ENCODE data around the gene CFAP126.
"Not testable (repeated sequence)": the region's sequence is repeated elsewhere in the genome, so short reads cannot be mapped to it uniquely, and the experiment has no call there.

CFAP126 gene, protein sequence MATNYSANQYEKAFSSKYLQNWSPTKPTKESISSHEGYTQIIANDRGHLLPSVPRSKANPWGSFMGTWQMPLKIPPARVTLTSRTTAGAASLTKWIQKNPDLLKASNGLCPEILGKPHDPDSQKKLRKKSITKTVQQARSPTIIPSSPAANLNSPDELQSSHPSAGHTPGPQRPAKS

DNA sequence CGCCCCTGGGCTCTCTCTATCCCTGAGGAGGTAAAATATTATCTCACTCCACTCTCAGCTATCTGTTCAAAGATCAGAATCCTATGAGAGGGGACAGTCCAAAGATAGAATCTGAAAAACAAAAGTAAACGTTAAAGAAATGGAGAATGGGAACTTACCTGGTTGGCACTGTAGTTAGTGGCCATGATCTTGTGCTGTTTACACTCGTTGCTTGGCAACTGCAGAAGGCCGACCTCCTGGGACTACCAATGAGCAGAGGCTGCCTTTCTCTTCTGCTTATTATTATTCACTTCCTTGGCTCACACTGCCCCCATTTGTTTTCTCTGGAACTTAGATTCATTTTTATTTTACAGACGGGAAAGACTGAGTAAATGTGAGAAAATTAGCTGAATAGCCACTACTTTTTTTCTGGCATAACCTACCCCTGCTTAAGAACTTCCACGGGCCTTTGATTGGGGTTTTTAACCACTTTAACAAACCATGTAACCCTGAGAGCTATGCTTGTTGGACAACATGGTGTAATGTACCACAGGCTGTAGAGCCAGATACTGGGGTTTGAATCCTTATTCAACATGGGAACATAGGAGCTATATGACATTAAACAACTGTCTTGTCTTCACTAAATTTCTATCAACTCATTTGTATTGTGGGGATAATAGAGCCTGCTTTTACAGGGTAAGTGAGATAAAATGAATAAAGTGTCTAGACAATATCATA, at the start of gene CFAP126:
TSS of gene CFAP126 (minus strand) at position 193 of the 717 bp plus-strand sequence. CDS start at position 185, 8 bp downstream.
- peak; percentile 38 for DNase-seq

DNA sequence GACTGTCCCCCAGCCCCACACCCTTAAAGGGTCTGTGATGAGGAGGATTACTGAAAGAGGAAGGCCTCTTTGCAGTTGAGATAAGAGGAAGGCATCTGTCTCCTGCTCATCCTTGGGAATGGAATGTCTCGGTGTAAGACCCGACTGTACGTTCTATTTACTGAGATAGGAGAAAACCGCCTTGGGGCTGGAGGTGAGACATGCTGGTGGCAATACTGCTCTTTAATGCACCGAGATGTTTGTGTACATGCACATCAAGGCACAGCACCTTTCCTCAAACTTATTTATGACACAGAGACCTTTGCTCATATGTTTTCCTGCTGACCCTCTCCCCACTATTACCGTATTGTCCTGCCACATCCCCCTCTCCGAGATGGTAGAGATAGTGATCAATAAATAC, 45.4 kb upstream of the CFAP126 start:
- DNase-seq = not testable (repeated sequence)

DNA sequence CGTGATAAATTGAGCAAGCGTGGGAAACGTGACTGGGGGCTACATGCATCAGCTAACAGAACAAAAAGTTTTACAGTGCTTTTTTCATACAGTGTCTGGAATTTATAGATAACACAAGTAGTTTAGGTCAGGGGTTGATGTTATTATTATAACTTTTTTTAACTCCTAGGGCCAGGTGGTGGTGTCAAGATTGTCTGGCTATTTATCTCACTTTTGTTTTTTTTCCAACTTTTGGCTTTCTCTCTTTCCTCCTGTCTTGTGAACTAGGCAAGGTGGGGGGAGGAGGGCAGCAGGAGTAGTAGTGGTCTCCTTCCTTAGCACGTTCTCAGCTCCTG, 42.9 kb upstream of the CFAP126 start:
- DNase-seq = not testable (repeated sequence)

DNA sequence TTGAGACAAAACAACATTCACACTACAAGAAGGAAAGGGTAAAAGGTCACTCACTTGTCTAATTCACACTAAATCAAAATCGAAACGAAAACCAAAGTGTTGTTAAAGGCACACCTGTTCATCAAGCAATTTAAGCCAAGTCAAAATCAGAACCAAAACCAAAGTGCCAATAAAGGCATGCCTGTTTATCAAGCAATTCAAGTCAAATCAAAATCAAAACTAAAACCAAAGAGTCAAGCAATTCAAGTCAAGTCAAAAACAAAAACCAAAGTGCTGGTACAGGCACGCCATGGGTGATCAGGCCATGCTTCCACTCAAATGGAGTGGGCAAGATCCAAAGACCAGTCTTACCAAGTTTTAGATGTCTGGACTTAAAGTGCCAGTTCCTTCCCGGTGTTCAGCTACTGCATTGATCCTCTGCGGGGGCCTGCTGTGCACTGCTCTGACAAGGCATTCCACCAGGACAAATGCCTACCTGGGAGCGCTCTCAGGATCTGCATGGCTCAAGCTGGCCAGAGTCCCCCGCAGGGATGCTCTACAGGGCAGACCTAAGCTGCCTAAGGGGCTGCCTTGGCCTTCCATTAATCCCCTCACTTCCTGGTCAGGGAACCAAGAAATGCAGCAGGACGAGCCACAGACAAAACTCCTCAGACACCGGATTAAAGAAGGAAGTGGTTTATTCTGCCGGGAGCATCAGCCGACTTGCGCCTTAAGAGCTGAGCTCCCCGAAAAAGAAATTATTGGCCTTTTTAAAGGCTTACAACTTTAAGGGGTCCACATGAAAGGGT, 42.4 kb upstream of the CFAP126 start:
- not testable (repeated sequence) for DNase-seq

DNA sequence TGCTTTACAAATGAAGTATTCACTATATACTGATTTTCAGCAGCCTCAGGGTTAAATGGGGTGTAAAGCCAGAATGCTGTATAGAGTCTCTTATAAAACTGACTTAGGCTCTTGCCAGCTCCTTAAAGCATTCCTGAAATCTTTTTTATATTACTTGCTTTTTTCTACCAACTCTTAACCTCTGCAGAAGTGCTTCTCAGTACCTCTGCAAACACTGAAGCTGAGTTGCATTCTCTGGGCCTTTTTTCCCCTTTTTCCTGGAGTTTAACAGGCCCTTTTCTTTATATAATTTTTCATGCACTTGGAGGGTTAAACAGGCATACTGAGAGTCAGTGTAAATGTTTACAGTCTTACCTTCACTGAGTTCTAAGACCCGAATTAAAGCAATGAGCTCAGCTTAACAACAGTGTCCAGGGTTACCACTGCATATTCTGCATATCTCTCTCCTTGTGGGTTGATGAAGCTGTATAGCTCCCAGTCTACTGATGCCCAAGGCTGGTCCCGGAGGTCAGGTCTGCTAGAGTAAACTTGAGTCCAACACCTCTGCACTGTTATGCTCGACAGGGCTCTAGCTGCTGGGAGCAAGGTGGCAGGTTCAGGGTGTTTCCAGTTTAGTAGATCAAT, 40.9 kb upstream of the CFAP126 start:
- DNase-seq = no peak

DNA sequence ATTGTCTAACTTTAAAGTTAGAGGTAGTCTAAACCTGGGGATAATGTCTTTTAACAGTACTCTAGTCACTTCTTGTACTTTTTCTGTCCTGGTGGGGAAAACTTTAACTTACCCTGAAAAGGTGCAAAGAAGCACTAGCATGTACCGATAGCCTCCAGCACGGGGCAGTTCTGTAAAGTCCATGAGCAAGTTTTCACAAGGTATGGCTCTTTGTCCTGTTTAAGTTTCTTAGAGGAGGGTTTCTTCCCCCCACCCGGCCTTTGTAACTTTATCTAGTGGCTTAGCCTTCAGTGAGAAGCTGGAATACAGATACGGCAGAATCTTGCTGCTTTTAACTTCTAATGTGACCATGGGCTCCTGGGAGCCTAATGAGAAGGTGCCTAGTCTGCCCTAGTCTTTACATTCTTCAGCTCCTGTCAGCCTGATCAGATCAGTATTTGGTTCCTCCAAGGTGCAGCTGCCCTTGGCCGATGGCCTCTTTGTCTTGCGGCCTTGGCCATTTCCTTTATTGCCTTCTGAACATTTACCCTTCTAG, 39.8 kb upstream of the CFAP126 start:
- no peak for DNase-seq

DNA sequence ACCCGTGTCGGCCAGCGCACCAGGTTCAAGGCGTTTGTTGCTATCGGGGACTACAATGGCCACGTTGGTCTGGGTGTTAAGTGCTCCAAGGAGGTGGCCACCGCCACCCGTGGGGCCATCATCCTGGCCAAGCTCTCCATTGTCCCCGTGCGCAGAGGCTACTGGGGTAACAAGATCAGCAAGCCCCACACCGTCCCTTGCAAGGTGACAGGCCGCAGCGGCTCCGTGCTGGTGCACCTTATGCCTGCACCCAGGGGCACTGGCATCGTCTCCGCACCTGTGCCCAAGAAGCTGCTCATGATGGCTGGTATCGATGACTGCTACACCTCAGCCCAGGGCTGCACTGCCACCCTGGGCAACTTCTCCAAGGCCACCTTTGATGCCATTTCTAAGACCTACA, 38.9 kb upstream of the CFAP126 start:
- DNase-seq = not testable (repeated sequence)

DNA sequence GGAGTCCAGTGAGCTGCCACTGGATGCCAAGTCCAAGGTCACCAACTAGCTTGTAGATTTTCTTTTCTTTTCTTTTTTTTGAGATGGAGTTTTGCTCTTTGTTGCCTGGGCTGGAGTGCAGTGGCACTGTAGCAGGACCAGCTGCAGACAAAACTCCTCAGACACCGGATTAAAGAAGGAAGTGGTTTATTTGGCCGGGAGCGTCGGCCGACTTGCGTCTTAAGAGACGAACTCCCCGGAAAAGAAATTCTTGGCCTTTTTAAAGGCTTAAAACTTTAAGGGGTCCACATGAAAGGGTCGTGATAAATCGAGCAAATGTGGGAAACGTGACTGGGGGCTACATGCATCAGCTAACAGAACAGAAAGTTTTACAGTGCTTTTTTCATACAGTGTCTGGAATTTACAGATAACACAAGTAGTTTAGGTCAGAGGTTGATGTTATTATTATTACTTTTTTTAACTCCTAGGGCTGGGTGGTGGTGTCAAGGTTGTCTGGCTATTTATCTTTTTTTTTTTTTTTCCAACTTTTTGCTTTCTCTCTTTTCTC, 36.4 kb upstream of the CFAP126 start:
- no peak for DNase-seq

DNA sequence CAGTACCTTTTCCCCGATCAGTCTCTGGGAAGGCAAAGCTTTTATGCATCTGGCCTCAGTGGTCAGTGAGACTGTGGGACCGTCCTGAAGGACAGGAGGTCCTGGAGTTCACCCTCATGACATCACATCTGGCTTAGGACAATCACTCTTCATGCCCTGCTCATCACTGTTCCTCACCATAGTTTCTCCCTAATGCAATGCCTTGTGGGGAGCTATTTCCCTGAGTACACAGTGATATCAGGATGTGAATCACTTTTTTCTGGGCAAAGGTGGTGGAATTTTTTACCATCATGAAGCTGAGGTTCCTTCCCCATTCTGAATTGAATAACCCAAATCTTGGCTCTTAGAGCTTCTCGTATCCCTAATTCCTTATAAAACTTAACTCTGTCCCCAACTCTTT, 34.8 kb upstream of the CFAP126 start:
- DNase-seq = no peak

DNA sequence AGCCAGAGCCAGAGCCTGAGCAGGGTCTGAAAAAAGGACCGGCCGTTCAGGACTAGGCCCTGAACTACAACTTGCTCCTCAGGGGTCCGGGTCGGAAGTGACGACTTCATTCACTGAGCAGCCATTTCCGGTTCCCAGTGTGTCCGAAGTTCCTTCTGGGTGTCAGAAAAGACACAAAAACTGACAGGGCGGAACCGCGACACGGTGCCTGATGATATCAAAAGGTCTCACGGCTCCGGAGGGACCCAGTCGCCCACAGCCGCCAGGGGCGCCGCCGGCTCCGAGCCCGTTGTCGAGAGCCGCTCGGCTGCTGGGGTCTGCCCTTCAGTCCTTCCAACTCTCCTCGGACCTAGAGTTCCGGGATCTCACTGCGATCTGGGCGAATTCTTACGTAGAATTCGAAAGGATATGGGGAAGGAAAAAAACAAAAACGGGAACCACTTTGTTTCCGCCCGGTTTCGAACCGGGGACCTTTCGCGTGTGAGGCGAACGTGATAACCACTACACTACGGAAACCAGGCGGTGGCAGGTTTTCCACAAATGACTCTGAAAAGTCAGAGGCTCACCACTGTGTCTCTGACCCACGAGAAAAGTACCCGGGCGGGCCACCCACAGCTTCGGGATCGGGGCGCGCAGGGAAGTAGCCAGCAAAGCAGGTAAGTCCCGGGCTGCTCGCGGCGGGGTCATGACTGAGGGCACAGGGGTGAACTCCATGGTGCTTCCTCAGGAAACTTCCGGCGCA, 31.8 kb upstream of the CFAP126 start:
- DNase-seq = peak; percentile 97

DNA sequence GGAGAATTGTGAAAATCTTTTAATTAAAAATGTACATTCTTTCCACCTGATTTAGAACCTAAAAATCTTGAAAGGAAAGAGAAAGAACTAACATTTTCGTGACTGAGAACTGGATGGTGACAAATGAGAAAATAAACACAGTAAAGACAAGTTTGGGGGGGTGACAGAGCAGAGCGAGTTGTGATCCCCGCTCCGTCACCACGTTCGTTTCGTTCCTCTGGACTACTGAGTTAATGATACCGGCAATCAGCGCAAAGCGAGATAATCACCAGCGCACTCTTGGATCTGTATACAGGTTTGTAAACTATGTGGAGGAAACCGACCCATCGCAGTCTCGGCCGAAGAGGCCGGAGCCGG, 31.2 kb upstream of the CFAP126 start:
- no peak for DNase-seq

DNA sequence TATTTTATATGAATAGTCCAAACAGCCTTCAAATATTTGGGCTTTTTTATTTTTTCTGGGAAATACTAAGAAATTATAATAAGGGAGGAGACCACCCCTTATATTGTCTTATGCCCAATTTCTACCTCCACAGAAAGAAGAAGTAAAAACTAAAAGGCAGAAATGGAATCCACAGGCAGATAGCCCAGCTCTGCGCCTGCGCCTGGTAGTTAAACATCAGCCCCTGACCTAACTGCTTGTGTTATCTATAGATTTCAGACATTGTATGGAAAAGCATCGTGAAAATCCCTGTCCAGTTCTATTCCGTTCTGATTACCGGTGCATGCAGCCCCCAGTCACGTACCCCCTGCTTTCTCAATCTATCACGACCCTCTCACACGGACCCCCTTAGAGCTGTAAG, 29.4 kb upstream of the CFAP126 start:
- DNase-seq = not testable (repeated sequence)

DNA sequence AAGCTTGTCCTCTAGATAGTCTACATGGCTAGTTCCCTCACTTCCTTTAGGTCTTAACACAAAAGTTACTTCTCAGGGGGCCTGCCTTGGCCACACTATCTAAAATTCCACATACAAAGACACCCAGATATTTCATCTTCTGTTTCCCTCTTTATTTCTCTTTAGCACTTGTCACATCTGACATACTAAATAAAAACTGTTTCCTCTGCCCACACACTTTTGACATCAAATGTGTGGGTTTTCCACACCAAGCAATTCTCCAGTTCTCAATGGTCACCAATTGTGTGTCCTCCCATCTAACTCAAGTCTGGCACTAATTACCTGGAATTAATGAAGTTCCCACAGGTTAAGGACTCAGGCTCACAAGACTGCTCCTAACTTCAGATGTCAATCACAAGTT, 25.5 kb upstream of the CFAP126 start:
- no peak for DNase-seq

DNA sequence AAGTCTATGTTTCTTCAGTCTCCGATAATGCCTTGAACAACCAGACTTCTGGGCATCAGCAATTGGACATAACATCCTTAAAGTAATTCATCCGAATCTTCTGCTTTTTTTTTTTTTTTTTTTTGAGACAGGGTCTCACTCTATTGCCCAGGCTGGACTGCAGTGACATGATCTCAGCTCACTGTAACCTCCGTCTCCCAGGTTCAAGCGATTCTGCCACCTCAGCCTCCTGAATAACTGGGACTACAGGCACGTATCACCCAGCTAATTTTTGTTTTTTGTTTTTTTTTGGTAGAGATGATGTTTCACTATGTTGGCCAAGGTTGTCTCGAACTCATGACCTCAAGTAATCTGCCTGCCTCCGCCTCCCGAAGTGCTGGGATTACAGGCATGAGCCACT, 23.9 kb upstream of the CFAP126 start:
- DNase-seq = no peak

DNA sequence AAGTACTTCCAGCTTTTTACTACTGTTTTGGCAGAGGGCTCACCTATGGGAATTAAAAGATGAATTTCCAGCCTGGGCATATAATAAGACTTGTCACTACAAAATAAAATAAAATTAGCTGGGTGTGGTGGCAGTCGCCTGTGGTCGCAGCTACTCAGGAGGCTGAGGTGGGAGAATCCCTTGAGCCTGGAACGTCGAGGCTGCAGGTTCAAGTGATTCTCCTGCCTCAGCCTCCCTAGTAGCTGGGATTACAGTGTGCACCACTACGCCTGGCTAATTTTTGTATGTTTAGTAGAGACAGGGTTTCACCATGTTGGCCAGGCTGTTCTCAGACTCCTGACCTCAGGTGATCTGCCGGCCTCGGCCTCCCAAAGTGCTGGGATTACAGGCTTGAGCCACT, 23.5 kb upstream of the CFAP126 start:
- not testable (repeated sequence) for DNase-seq

DNA sequence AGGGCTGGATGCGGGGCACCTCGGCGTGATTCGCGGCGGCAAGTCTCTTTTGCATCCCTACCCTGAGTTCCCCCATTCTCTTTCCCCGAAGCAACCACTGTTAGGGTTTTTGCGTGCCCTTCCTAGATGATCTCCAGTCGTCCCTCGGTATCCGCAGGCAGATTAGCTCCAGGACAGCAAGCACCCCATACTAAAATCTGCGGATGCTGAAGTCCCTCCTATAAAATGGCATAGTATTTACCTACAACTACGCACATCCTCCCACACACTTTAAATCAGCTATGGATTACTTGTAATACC, 22.8 kb upstream of the CFAP126 start:
- DNase-seq = no peak

DNA sequence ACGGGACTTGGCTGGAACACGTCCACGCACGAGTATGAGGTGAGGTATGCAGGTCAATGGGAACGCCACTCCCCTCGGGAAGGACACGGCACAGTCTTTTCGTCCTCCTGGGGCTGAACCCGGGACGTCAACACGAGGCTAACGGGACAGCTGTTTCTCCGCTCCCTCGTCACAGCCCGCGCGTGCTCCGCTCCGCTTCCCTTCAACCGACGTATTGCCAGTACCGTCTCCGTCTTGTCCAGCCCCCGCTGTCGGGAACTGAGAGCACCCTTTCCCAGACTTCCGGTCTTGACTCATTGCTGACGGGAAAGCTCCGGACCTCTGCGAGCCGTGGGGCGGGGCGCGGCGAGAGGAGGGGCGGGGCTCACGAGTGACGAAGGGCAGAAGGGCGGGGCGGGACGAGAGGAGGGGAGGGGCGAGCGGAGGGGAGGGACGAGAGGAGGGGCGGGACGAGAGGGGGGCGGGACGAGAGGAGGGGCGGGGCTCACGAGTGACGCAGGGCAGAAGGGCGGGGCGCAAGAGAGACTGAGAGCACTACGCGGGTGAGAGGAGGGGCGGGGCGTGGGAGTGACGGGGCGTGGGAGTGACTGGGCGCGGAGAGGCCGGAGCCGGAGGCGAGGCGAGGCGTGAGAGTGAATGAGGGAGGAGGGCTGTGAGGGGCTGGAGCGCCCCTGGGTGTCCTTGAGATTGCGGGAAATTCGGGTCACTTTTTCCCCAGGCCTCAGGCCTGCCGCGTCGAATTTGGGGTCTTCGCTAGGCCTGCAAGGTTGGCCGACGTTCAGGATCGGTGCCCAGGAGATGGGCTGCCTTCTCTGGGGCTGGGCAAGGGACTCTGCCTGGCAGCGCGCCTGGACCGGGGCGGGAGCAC, 22.2 kb upstream of the CFAP126 start:
- peak; percentile 92 for DNase-seq

DNA sequence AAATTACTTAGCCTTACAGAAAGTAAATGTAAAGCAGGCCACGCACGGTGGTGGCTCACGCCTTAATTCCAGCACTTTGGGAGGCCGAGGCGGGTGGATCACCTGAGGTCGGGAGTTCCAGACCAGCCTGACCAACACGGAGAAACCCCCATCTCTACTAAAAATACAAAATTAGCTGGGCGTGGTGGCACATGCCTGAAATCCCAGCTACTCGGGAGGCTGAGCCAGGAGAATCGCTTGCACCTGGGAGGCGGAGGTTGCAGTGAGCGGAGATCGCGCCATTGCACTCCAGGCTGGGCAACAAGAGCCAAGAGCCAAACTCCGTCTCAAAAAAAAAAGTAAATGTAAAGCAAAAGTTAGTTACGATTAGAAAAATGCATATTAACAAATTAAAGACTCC, 21.5 kb upstream of the CFAP126 start:
- not testable (repeated sequence) for DNase-seq

DNA sequence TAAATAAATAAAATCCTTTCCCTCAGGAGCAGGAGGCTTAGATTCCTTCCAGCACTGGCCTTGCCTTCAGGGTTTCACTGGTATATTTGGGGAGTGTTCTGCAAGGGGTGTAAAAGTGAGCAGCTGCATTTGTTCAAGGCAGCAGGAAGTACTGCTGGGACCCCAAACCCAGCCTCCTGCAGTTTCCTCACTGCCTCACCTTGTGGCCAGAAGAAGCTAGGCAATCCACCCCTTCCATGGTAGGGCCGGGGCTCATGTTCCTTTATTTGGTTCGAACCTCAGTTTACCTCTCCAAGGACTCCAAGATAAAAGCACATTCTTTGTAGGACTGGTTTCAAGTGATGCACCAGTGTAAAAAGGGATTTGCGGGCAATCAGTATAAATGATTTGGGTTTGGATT, 21.0 kb upstream of the CFAP126 start:
- no peak for DNase-seq

DNA sequence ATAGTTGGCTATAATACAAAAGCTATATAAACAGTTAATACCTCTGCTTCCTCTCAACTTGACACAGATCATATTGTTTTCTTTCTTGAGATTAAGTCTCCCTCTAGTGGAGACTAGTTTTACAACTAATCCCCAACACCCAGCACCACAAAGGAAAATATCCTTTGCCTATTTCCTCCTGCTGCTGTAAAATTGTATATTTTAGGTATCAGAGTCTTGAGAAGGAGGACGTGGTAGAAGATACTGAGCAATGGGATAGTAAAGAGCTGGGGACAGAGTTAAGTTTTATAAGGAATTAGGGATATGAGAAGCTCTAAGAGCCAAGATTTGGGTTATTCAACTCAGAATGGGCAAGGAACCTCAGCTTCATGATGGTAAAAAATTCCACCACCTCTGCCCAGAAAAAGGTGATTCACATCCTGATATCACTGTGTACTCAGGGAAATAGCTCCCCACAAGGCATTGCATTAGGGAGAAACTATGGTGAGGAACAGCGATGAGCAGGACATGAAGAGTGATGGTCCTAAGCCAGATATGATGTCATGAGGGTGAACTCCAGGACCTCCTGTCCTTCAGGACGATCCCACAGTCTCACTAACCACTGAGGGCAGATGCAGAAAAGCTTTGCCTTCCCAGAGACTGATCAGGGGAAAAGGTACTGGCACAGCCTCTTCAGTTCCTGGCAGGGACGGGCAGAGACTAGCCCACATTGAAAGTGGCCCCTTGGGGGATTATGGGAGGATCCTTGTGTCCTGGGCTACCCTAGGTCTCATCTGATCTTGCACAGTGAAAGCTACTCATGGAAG, 14.7 kb upstream of the CFAP126 start:
- peak; percentile 42 for DNase-seq

DNA sequence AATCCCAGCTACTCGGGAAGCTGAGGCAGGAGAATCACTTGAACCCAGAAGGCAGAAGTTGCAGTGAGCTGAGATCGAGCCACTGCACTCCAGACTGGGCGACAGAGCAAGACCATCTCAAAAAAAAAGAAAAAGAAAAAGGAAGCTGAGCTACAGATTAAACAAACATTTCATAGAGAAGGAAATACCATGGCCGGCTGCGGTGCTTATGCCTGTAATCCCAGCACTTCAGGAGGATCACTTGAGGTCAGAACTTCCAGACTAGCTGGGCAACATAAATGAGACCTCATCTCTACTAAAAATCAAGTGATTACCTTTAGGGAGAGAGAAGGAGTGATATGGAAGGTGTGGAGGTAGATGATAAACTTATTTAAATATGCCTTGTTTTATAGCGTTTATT, 14.0 kb upstream of the CFAP126 start:
- no peak for DNase-seq

Data from retina (tissue), 1 donor.